Neural progenitor cell (in vitro differentiated cells): ENCODE results near the gene NXNL2.

Source experiments
- CTCF ChIP-seq: fragments of 200-600 bp; sonication (generic); IDR thresholded peaks from 2 replicates; pipeline ENCODE4 v1.5.1; 2017; ENCODE audit warnings: antibody characterized with exemption, mild to moderate bottlenecking
- EZH2 ChIP-seq: fragments of 200-600 bp; sonication (generic); IDR thresholded peaks from 2 replicates; pipeline ENCODE4 v1.6.1; 2017; ENCODE audit warnings: antibody characterized with exemption, mild to moderate bottlenecking, moderate library complexity
- EZH2phosphoT487 ChIP-seq: fragments of 200-600 bp; sonication (generic); IDR thresholded peaks from 2 replicates; pipeline ENCODE4 v1.6.1; 2017; ENCODE audit warnings: antibody characterized with exemption

GRCh38 chr9:88503845-88504764 lies 30.9 kb upstream of the NXNL2 start:
- no peak for TF ChIP-seq CTCF
- TF ChIP-seq EZH2: no peak
- no peak for TF ChIP-seq EZH2phosphoT487
